MM.1S (cell line): ENCODE results near the gene TTLL5.

Experiments used
- EZH2 ChIP-seq: fragments of 300-600 bp; sonication (generic); optimal IDR thresholded peaks from 2 replicates; pipeline ENCODE3; 2017; ENCODE audit warnings: low read depth, mild to moderate bottlenecking, antibody characterized with exemption, low read length, mixed read lengths
- TF ChIP-seq, protein P1 (sequence below): fragments of 300-600 bp; sonication (generic); IDR thresholded peaks from 2 replicates; pipeline ENCODE4 v1.5.1; 2016; ENCODE audit warnings: antibody characterized with exemption, low read length, mixed read lengths

DNA sequence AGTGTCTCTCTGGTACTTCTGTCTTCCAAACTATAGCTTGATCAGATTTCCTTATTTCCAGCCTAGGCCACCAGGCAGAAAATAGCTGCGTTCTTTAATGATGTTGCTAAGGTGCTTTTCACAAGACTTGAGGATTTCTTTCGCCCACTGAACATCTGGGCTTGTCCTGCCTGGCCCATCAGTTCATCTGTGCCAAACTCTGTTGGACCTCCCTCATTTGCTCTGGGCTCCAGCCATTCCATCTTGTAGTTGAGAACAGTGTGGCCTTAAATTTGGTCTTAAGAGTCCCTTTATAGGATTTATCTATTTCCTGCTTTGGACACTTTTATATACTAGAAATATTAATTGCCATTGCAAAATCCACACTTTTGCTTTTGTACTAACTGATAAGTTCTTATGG is 109.6 kb downstream of the TTLL5 start:
- no peak for TF ChIP-seq EZH2
- TF ChIP-seq, protein P1, sequence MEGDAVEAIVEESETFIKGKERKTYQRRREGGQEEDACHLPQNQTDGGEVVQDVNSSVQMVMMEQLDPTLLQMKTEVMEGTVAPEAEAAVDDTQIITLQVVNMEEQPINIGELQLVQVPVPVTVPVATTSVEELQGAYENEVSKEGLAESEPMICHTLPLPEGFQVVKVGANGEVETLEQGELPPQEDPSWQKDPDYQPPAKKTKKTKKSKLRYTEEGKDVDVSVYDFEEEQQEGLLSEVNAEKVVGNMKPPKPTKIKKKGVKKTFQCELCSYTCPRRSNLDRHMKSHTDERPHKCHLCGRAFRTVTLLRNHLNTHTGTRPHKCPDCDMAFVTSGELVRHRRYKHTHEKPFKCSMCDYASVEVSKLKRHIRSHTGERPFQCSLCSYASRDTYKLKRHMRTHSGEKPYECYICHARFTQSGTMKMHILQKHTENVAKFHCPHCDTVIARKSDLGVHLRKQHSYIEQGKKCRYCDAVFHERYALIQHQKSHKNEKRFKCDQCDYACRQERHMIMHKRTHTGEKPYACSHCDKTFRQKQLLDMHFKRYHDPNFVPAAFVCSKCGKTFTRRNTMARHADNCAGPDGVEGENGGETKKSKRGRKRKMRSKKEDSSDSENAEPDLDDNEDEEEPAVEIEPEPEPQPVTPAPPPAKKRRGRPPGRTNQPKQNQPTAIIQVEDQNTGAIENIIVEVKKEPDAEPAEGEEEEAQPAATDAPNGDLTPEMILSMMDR: no peak
